ENCODE data around the gene RB1. TPM values are rescaled to one million over a fixed set of nuclear protein-coding genes. Genes with fewer than 3 reads are reported as not detected.

RB1 gene
- polyA plus RNA-seq, 1 donor from 2014 or later, result 29.5 TPM

GRCh38 chr13:48446464-48446863 is 142.9 kb downstream of the RB1 start:
- no peaks in the 10 kb centered on the region for H3K9me3 ChIP-seq (ENCODE audit: low read length)
- no peak for TF ChIP-seq POLR2AphosphoS5 (IDR thresholded peaks at IDR 0.05)
- TF ChIP-seq CTCF (IDR thresholded peaks at IDR 0.05; ENCODE audit: poor library complexity, severe bottlenecking), result no peak
- no peak for TF ChIP-seq EP300 (conservative IDR thresholded peaks at IDR 0.05; ENCODE audit: poor library complexity, severe bottlenecking)
- no peaks in the 10 kb centered on the region for H3F3A ChIP-seq (ENCODE audit: insufficient read depth, low read length, poor library complexity, severe bottlenecking)
- no peaks in the 10 kb centered on the region for H3K36me3 ChIP-seq (ENCODE audit: insufficient read depth, low read length)
- no peak overlapping the region for H3K27ac ChIP-seq (ENCODE audit: low read length)
- H2AFZ ChIP-seq (ENCODE audit: low read depth, low read length), result no peak overlapping the region
- no peak overlapping the region for H3K4me2 ChIP-seq (ENCODE audit: low read length)
- H3K27me3 ChIP-seq (ENCODE audit: insufficient read depth, low read depth, low read length), result no peaks in the 10 kb centered on the region
- no peaks in the 10 kb centered on the region for H3K79me2 ChIP-seq (replicated peaks; ENCODE audit: insufficient read depth, low read length)
- H4K20me1 ChIP-seq (ENCODE audit: insufficient read depth), result no peaks in the 10 kb centered on the region
- H3K4me3 ChIP-seq (ENCODE audit: low read length), result no peak overlapping the region
- H3K9ac ChIP-seq (ENCODE audit: low read length), result no peak overlapping the region
- H3K9me2 ChIP-seq (ENCODE audit: insufficient read depth, low read length), result no peaks in the 10 kb centered on the region

DNA sequence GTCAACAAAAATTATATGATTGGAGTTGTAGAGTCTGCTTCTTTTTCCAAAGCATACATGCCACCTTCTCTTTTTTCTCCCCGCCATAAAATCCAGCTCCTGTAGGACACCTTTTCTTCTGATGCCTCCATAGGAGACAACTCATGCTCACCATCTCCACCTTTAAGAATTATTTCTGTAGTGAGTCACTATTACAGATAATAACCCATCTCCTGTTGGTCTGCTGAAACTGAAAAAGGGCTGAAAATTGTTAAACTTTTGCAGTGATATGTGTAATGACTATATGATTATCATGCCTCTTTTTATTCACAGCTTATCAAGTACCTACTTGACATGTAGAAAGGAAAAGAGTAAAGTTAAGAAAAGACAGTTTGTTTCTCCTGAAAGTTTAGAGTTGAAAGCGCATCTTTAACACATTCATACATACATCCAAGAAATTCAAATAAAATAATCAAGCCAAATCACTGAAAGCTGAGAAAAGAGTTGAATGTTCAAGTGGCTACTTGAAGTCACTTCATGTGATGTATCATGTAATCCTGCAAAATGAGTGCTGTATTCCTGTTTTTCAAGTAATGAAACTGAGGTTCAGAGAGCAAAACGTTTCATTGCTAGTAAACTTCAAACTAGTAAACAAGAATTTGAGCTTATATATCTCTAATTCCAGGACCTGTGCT is 144.9 kb downstream of the RB1 start:
- H3K27ac ChIP-seq (ENCODE audit: low read length), result no peak overlapping the region

More for the DNA sequence above, 144.9 kb downstream of the RB1 start:
- Histone ChIP-seq H3K4me2 (ENCODE audit: low read length) (no peak overlapping the region), H3K4me3 (ENCODE audit: low read length) (no peak overlapping the region), H3K27me3 (ENCODE audit: insufficient read depth, low read depth, low read length) (no peaks in the 10 kb centered on the region), H3F3A (ENCODE audit: insufficient read depth, low read length, poor library complexity, severe bottlenecking) (no peaks in the 10 kb centered on the region), H3K9me3 (ENCODE audit: low read length) (no peaks in the 10 kb centered on the region), H3K9ac (ENCODE audit: low read length) (no peak overlapping the region), H3K9me2 (ENCODE audit: insufficient read depth, low read length) (no peaks in the 10 kb centered on the region), H3K79me2 (replicated peaks; ENCODE audit: insufficient read depth, low read length) (no peaks in the 10 kb centered on the region), H2AFZ (ENCODE audit: low read depth, low read length) (no peak overlapping the region), H3K36me3 (ENCODE audit: insufficient read depth, low read length) (no peaks in the 10 kb centered on the region), H4K20me1 (ENCODE audit: insufficient read depth) (no peaks in the 10 kb centered on the region)
- TF ChIP-seq TAF1 (IDR thresholded peaks at IDR 0.05; ENCODE audit: low read depth) (no peak), RAD21 (conservative IDR thresholded peaks at IDR 0.05) (no peak), EP300 (conservative IDR thresholded peaks at IDR 0.05; ENCODE audit: poor library complexity, severe bottlenecking) (no peak), POLR2AphosphoS5 (IDR thresholded peaks at IDR 0.05) (no peak), SMC3 (conservative IDR thresholded peaks at IDR 0.05; ENCODE audit: poor library complexity) (no peak), EZH2 (IDR thresholded peaks at IDR 0.05; ENCODE audit: borderline replicate concordance, insufficient read depth, low read length, poor library complexity, severe bottlenecking) (no peak), MXI1 (conservative IDR thresholded peaks at IDR 0.05; ENCODE audit: poor library complexity, severe bottlenecking) (no peak), CTCF (IDR thresholded peaks at IDR 0.05; ENCODE audit: poor library complexity, severe bottlenecking) (no peak)
- TF ChIP-seq, protein P1, sequence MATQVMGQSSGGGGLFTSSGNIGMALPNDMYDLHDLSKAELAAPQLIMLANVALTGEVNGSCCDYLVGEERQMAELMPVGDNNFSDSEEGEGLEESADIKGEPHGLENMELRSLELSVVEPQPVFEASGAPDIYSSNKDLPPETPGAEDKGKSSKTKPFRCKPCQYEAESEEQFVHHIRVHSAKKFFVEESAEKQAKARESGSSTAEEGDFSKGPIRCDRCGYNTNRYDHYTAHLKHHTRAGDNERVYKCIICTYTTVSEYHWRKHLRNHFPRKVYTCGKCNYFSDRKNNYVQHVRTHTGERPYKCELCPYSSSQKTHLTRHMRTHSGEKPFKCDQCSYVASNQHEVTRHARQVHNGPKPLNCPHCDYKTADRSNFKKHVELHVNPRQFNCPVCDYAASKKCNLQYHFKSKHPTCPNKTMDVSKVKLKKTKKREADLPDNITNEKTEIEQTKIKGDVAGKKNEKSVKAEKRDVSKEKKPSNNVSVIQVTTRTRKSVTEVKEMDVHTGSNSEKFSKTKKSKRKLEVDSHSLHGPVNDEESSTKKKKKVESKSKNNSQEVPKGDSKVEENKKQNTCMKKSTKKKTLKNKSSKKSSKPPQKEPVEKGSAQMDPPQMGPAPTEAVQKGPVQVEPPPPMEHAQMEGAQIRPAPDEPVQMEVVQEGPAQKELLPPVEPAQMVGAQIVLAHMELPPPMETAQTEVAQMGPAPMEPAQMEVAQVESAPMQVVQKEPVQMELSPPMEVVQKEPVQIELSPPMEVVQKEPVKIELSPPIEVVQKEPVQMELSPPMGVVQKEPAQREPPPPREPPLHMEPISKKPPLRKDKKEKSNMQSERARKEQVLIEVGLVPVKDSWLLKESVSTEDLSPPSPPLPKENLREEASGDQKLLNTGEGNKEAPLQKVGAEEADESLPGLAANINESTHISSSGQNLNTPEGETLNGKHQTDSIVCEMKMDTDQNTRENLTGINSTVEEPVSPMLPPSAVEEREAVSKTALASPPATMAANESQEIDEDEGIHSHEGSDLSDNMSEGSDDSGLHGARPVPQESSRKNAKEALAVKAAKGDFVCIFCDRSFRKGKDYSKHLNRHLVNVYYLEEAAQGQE (IDR thresholded peaks at IDR 0.05; ENCODE audit: borderline replicate concordance), result no peak

All from neural cell (in vitro differentiated cells).